ENCODE data around the gene IGHMBP2. TPM values are rescaled to one million over a fixed set of nuclear protein-coding genes. Genes with fewer than 3 reads are reported as not detected.

Gene IGHMBP2
- total RNA-seq, 6 experiments from 2014 or later = 5.8 to 21.2 (median 11.5) TPM

GRCh38 chr11:68948496-68948895 lies 44.8 kb downstream of the IGHMBP2 start:
- DNase-seq = no peak
- H3K4me1 ChIP-seq = no peaks in the 10 kb centered on the region
- no peaks in the 10 kb centered on the region for H3K27me3 ChIP-seq
- no peak overlapping the region for H3K27ac ChIP-seq
- 75% methylated on average over 1 of the region's 2 CpGs for WGBS (ENCODE audit: insufficient coverage, low coverage, low lambda C conversion rate, missing lambda C conversion rate)
- intact Hi-C loops (cut with DNase I) = no loop called here
- TF ChIP-seq CTCF (IDR thresholded peaks at IDR 0.05) (no peak), POLR2A (IDR thresholded peaks at IDR 0.05) (no peak)
- ATAC-seq = no peak
- no peaks in the 10 kb centered on the region for H3K36me3 ChIP-seq
- no peaks in the 10 kb centered on the region for H3K9me3 ChIP-seq
- no peak overlapping the region for H3K4me3 ChIP-seq

GRCh38 chr11:68948935-68949334 lies 45.2 kb downstream of the IGHMBP2 start:
- 88% methylated on average over 2 of the region's 17 CpGs for WGBS (ENCODE audit: insufficient coverage, low coverage, low lambda C conversion rate, missing lambda C conversion rate)
- Histone ChIP-seq H3K4me3 (no peak overlapping the region), H3K9me3 (no peaks in the 10 kb centered on the region), H3K27ac (no peak overlapping the region), H3K27me3 (no peaks in the 10 kb centered on the region), H3K36me3 (no peaks in the 10 kb centered on the region), H3K4me1 (no peaks in the 10 kb centered on the region)
- DNase-seq (no peak), ATAC-seq (no peak)
- intact Hi-C loops (cut with DNase I) = no loop called here
- TF ChIP-seq CTCF (IDR thresholded peaks at IDR 0.05) (no peak), POLR2A (IDR thresholded peaks at IDR 0.05) (no peak)

GRCh38 chr11:68950270-68950669 lies 46.6 kb downstream of the IGHMBP2 start:
- TF ChIP-seq CTCF (IDR thresholded peaks at IDR 0.05) (no peak), POLR2A (IDR thresholded peaks at IDR 0.05) (no peak)

GRCh38 chr11:68950762-68951161 lies 47.1 kb downstream of the IGHMBP2 start:
- Histone ChIP-seq H3K4me1 (no peaks in the 10 kb centered on the region), H3K36me3 (no peaks in the 10 kb centered on the region), H3K4me3 (no peak overlapping the region), H3K9me3 (no peaks in the 10 kb centered on the region), H3K27me3 (no peaks in the 10 kb centered on the region), H3K27ac (no peak overlapping the region)
- intact Hi-C loops (cut with DNase I) = no loop called here
- WGBS (ENCODE audit: insufficient coverage, low coverage, low lambda C conversion rate, missing lambda C conversion rate) = 39% methylated on average over 2 of the region's 9 CpGs
- TF ChIP-seq CTCF (IDR thresholded peaks at IDR 0.05) (no peak), POLR2A (IDR thresholded peaks at IDR 0.05) (no peak)
- no peak for ATAC-seq
- no peak for DNase-seq

More at GRCh38 chr11:68950270-68950669, 46.6 kb downstream of the IGHMBP2 start:
- DNase-seq = no peak
- Histone ChIP-seq H3K4me1 (no peaks in the 10 kb centered on the region), H3K9me3 (no peaks in the 10 kb centered on the region), H3K27ac (no peak overlapping the region), H3K36me3 (no peaks in the 10 kb centered on the region), H3K4me3 (no peak overlapping the region), H3K27me3 (no peaks in the 10 kb centered on the region)
- WGBS (ENCODE audit: insufficient coverage, low coverage, low lambda C conversion rate, missing lambda C conversion rate) = 81% methylated on average over 3 of the region's 5 CpGs
- intact Hi-C loops (cut with DNase I) = no loop called here
- no peak for ATAC-seq
